Activated naive CD4-positive, alpha-beta T cell treated with anti-CD3 and anti-CD28 coated beads, Interleukin-2, amount 50 U/mL, for 72 hours (primary cell): Measurements from ENCODE around the gene CAPN8. TPM values are rescaled to one million over a fixed set of nuclear protein-coding genes. Genes with fewer than 3 reads are reported as not detected.
A peak's percentile ranks its signal among the peaks of the same experiment; 100 is the strongest.
"Not testable (repeated sequence)": the region's sequence is repeated elsewhere in the genome, so short reads cannot be mapped to it uniquely, and the experiment has no call there.

Experiments used
- ATAC-seq, 2 donors: fragments of 150-1000 bp; cut with Tn5 transposase; 2 replicates each; pipeline ENCODE4 v1.10.0; 2021; ENCODE audit warnings: mild to moderate bottlenecking in 2 of 2, moderate library complexity in 2 of 2
- DNase-seq, 2 donors: peaks; one replicate each; pipeline ENCODE4 v3.0.0; 2021 to 2022; ENCODE audit warnings: low spot score in 2 of 2
- H3K27ac Mint-ChIP-seq, 2 donors: one replicate each; pipeline ENCODE4 v1.8.0; 2022; ENCODE audit warnings: mild to moderate bottlenecking in 2 of 2, mixed read lengths in 2 of 2
- H3K36me3 Mint-ChIP-seq, 2 donors: one replicate each; pipeline ENCODE4 v1.8.0; 2022; ENCODE audit warnings: mixed read lengths in 2 of 2
- H3K9me3 Mint-ChIP-seq, 2 donors: one replicate each; pipeline ENCODE4 v1.8.0; 2022; ENCODE audit warnings: mixed read lengths in 2 of 2
- total RNA-seq, 2 donors: library from RNA; stranded (reverse); gene quantifications; one replicate each; pipeline ENCODE4 v1.2.3, GENCODE V29; 2022

Gene CAPN8
- total RNA-seq, 2 donors from 2014 or later, result not detected

DNA sequence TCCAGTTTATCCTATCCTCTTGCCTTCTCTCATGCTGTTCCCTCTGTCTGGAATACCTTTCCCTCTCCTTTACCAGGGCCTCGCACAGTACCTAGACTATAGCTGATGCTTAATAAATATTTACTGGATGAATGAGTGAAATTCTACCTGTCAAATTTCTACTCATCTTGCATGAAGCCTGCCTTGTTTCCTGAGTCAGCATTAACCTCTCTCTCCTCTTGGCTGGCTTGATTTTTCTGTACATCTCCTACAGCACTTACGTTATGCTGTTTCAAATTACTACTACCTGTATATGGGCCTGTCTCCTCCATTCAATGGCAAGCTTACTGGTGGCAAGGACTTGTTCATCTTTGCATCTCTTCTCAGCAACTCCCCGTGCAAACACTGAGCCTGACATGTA, 130.8 kb downstream of the CAPN8 start:
- Mint-ChIP-seq H3K27ac (no peak overlapping the region), H3K9me3 (no peaks in the 10 kb centered on the region), H3K36me3 (no peaks in the 10 kb centered on the region)
- ATAC-seq (no peak), DNase-seq (no peak)

DNA sequence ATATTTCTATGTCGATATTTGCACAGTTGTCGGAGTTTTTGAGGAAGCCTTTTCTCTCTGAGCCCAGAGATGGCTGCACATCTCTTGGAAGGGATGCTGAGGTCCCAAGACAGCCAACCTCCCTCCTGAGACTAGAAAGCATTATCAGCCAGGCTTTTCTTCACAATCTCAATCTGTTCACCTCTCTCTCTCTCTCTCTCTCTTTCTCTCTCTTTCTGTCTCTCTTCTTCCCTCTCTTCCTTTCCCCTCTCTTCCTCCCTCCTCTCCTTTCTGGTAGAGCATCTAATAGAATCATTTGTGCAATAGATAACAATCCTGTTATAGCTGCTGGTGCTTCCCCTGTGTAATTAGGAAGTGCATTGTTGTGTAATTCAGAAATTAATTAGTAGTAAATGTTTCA, 131.8 kb downstream of the CAPN8 start:
- ATAC-seq, result no peak
- peaks cover 0 to under 1% of the 10 kb centered on the region in 2 donors for H3K36me3 Mint-ChIP-seq
- H3K9me3 Mint-ChIP-seq, result peaks cover 0 to under 1% of the 10 kb centered on the region in 2 donors
- no peak for DNase-seq
- H3K27ac Mint-ChIP-seq, result no peak overlapping the region

DNA sequence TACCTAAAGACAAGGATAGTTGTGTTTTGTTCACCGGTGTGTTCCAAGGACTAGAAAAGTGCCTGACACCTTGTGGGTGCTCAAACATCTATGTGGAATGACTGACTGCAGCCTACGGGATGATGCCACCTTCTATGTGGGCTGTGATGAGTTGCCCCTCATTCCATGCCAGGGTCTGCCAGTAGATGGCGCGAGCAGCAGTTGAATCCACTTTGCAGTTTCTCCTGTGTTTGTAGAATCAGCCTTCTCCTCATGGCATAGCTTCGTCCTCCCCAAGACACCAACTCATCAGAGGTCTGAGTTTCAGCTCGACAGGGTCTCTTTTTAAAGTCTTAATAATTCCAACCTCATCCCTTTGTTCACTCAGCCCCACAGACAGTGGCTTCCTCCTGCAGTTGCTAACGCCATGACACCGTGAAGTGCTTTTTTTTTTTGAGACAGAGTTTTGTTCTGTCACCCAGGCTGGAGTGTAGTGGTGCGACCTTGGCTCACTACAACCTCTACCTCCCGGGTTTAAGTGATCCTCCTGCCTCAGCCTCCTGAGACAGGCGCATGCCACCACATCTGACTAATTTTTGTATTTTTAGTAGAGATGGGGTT, 133.7 kb downstream of the CAPN8 start:
- Mint-ChIP-seq H3K27ac (peak overlapping the region in 1 of 2 donors; percentile 6), H3K36me3 (peaks cover 0 to 5% of the 10 kb centered on the region in 2 donors), H3K9me3 (peaks cover 0 to 7% of the 10 kb centered on the region in 2 donors)
- DNase-seq (peak in 1 of 2 donors; percentile 60), ATAC-seq (peak; percentile 63 to 66)

DNA sequence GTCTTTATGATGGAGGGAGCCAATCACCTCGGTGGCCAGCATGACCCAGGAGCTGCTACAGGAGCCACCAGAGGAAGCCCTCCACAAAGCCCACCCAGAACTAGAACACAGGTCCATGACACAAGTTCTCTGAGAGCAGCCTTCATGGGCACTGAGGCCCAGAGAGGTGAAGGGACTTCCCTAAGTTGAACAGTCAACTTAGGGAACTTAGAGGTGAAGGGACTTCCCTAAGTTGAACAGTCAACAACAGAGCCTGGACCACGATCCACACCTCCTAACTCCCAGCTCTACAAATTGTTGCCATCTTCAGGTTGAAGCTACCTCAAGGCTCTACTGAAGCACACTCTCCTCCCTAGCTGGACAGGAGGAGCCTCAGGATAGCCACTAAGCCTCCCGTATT, 139.5 kb downstream of the CAPN8 start:
- peak; percentile 68 to 97 for ATAC-seq
- H3K9me3 Mint-ChIP-seq, result peaks cover 0 to 7% of the 10 kb centered on the region in 2 donors

DNA sequence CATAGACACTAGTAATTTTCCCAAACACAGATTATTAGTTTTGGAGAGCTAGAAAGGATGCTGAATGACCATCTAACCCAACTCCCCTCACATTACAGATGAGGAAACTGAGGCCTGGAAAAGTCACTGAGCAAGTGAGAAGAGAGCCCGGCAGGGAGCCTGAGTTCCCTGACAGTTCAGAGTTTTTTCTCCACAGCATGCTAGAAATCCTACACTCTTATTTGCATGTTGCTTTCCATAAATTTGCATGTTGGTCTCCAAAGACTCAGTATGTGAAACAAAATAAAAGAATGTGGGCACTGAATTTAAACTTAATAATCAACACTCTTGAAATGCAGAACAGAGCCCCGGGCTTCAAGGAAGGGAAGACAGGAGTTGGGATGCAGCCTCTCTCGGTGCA, 140.0 kb downstream of the CAPN8 start:
- DNase-seq (no peak), ATAC-seq (no peak)
- Mint-ChIP-seq H3K9me3 (peaks cover 0 to 7% of the 10 kb centered on the region in 2 donors), H3K27ac (no peak overlapping the region), H3K36me3 (peaks cover 0 to 5% of the 10 kb centered on the region in 2 donors)

More for the DNA sequence above, 139.5 kb downstream of the CAPN8 start:
- Mint-ChIP-seq H3K36me3 (peaks cover 0 to 5% of the 10 kb centered on the region in 2 donors), H3K27ac (peak overlapping the region in 1 of 2 donors; percentile 33)
- DNase-seq, result no peak

DNA sequence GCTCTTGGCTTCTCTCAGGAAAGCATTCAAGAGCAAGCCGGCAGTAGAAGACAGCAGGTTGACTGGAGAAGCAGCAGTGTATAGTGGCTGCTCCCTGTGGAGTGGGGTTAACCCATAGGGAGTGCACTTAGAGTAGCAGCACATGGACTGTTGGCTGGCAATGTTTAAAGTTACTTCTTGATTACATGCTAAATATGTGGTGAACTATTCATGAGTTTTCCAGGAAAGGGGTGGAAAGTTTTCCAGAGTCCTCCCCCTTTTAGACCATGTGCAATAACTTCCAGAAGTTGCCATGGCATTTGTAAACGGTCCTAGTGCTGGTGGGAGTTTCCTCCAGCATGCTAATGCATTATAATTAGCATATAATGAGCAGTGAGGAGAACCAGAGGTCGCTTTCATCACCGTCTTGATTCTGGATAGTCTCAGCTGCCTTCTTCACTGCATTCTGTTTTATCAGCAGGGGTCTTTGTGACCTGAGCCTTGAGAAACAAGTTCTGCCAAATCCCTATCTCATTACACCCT, 140.5 kb downstream of the CAPN8 start:
- Mint-ChIP-seq H3K27ac (no peak overlapping the region), H3K36me3 (peaks cover 0 to 5% of the 10 kb centered on the region in 2 donors), H3K9me3 (peaks cover 0 to 7% of the 10 kb centered on the region in 2 donors)
- ATAC-seq (no peak), DNase-seq (no peak)

DNA sequence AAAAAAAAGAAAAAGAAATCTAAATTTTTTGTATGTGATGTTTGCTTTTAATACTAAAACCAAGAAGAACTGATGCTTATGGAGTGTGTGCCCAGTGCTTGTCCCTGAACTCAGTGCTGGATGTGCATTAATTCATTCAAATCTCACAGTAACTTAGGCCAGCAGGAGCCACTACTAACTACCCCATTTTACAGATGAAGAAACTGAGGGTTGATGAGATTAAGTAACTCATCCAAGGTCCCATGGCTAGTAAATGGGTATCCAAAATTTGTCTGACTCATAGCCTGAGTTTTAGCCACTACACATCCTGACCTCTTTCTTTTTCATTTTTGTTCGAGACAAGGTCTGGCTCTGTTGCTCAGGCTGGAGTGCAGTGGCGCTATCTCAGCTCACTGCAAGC, 144.4 kb downstream of the CAPN8 start:
- DNase-seq (no peak), ATAC-seq (no peak)
- Mint-ChIP-seq H3K9me3 (no peaks in the 10 kb centered on the region), H3K36me3 (peaks cover 0 to 4% of the 10 kb centered on the region in 2 donors), H3K27ac (no peak overlapping the region)

DNA sequence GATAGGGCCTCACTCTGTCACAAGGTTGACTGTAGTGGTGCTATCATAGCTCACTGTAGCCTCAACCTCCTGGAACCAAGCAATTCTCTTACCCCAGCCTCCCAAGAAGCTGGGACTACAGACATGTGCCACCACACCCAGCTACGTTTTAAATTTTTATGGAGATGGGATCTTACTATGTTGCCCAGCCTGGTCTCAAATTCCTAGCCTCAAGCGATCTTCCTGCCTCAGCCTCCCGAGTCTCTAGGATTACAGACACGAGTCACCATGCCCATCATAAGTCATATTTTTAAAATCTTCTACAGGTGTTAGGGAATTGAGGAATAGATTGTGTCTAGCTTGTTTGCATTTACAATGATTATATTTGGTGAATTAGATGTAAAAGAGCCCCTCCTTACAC, 145.3 kb downstream of the CAPN8 start:
- Mint-ChIP-seq H3K36me3 (peaks cover 0 to 4% of the 10 kb centered on the region in 2 donors), H3K9me3 (no peaks in the 10 kb centered on the region), H3K27ac (no peak overlapping the region)
- ATAC-seq, result no peak
- no peak for DNase-seq

DNA sequence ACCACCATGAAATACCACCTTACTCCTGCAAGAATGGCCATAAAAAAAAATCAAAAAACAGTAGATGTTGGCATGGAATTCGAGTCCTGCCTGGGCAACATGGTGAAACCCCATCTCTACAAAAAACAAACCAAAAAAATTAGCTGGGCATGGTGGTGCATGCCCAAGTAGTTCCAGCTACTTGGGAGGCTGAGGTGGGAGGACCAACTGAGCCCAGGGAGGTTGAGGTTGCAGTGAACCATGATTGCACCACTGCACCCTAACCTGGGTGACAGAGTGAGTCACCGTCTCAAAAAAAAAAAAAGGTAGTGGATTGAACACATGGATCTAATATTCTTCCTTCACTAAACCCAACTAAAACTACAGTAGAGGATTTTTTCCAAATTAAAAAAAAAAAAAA, 146.4 kb downstream of the CAPN8 start:
- H3K27ac Mint-ChIP-seq, result no peak overlapping the region
- peaks cover 0 to 4% of the 10 kb centered on the region in 2 donors for H3K36me3 Mint-ChIP-seq
- H3K9me3 Mint-ChIP-seq, result no peaks in the 10 kb centered on the region
- ATAC-seq (no peak), DNase-seq (no peak)

DNA sequence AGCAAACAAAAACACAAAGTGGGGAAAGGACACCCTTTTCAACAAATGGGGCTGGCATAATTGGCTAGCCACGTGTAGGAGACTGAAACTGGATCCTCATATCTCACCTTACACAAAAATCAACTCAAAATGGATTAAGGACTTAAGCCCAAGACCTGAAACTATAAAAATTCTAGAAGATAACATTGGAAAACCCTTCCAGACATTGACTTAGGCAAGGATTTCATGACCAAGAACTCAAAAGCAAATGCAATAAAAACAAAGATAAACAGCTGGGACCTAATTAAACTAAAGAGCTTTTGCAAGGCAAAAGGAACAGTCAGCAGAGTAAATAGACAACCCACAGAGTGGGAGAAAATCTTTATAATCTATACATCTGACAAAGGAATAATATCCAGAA, 146.9 kb downstream of the CAPN8 start:
- DNase-seq, H3K36me3 Mint-ChIP-seq, H3K27ac Mint-ChIP-seq, H3K9me3 Mint-ChIP-seq, ATAC-seq: not testable (repeated sequence)

DNA sequence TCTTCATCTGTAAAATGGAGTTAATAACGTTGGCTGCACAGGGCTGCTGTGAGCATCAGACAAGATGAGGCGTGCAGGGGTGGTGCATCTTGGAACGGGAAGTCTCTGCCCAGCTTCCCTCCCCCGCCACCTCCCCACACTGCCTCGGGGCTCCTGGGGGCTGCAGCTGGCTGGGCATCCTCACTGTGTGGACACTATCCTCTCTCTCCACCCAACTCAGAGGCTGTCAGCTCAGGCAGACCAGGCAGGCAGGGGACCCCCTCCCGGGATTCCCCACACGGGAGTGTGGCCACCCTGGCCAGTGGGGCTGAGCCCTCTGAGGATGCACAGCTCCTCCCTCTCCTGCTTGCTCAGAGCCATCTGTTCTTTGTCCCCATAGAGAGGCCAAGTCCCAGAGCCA, 149.6 kb downstream of the CAPN8 start:
- DNase-seq (no peak), ATAC-seq (peak; percentile 20 to 41)
- Mint-ChIP-seq H3K9me3 (no peaks in the 10 kb centered on the region), H3K27ac (peak overlapping the region; percentile 77 to 89), H3K36me3 (peaks cover 4 to 6% of the 10 kb centered on the region in 2 donors)

DNA sequence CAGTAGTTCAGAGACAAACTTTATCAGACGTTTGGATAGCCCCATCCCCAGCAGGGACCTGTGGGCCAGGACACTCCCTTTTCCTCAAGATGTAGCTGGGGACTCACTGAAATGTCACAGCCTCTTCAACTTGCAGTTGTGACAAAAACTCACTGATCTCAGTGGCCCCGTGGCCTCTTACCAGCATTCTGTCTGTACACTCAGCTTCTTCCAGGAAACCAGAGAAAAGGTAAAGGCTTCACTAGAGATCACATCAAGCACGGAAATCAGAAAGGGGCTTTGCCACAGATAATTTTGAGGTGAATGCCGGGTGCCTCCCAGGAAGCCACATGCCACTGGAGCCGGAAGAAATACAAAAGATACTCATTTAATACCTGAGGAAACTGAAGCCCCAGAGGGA, 150.1 kb downstream of the CAPN8 start:
- Mint-ChIP-seq H3K36me3 (peaks cover 4 to 11% of the 10 kb centered on the region in 2 donors), H3K9me3 (peaks cover 0 to 4% of the 10 kb centered on the region in 2 donors), H3K27ac (peak overlapping the region; percentile 55 to 89)
- no peak for DNase-seq
- peak; percentile 65 to 85 for ATAC-seq

DNA sequence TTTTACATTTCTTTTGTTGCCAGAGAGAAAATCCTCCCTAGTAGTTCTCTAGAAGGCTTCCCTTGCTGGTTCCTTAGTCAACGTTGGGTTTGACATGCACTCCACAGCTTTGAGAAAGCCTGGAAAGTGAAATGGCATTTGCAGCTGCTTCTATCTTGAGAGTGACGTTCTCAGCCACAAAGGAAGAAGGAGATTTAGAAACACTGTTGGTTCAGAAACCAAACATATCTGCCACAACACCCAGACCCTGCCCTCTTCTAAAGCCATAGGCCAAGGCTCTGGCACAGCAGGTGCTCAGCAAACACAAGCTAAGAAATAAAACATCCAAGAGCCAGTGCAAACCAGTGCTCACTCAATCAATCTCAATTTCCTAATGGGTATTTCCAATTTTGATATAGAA, 150.9 kb downstream of the CAPN8 start:
- DNase-seq (no peak), ATAC-seq (peak in 1 of 2 donors; percentile 44)
- H3K9me3 Mint-ChIP-seq, result peaks cover 0 to 9% of the 10 kb centered on the region in 2 donors
- H3K36me3 Mint-ChIP-seq, result peaks cover 4 to 17% of the 10 kb centered on the region in 2 donors
- H3K27ac Mint-ChIP-seq, result peak overlapping the region; percentile 55 to 89

DNA sequence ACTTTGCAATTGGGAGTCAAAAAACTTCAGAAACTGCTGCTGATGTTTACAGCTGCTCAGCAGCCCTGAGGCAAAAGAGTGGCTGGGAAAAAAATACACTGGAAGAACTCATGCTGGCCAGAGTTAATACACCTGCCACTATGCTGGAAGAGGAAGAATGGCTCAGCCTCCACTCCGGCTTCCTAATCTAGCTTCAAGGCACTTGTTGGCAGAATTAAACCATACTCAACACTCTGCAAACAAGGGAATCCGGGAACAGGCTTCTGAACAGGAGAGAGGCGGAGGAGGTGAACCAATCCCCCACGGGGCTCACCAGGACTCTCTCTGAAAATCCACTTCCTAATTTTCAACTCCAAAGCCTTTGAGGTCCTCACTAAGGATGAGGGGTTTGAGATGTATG, 152.2 kb downstream of the CAPN8 start:
- ATAC-seq (no peak), DNase-seq (no peak)
- Mint-ChIP-seq H3K36me3 (peaks cover 0 to 17% of the 10 kb centered on the region in 2 donors), H3K9me3 (peaks cover 0 to 9% of the 10 kb centered on the region in 2 donors), H3K27ac (peak overlapping the region in 1 of 2 donors; percentile 42)

DNA sequence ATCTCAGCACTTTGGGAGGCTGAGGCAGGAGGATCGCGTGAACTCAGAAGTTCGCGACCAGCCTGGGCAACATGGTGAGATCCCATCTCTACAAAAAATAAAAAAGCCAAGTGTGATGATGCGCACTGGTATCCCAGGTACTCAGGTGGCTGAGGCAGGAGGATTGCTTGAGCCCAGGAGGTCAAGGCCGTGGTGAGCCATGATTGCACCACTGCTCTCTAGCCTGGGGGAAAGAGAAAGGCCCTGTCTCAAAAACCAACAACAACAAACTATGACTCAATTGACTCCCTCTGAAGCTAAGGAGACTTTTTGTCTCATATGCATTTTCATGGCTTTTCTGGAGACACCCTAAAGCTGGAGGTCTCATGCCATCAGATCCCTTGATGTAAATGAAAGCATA, 153.4 kb downstream of the CAPN8 start:
- H3K27ac Mint-ChIP-seq, result peak overlapping the region in 1 of 2 donors; percentile 42
- peaks cover 0 to 9% of the 10 kb centered on the region in 2 donors for H3K9me3 Mint-ChIP-seq
- DNase-seq (no peak), ATAC-seq (peak in 1 of 2 donors; percentile 6)
- H3K36me3 Mint-ChIP-seq, result peaks cover 0 to 17% of the 10 kb centered on the region in 2 donors

DNA sequence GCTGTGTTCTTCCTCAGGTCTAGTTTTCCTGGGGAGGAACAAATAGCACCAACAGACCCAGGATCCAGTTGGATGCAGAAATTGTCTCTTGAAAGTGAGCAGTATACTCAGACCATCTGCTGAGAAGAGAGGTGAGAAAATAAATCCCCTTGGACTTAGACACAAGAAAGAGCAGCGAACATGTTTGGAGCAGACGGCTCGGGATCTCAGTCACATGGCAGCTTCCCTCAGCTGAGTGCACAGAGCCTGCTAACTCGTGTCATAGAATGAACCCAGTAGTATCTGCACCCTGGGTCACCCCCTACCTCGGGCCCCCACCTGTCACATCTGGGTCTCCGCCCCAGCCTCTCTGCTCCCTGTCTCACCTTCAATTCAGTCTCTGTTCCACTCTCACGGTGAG, 156.7 kb downstream of the CAPN8 start:
- Mint-ChIP-seq H3K36me3 (peaks cover 0 to 17% of the 10 kb centered on the region in 2 donors), H3K9me3 (peaks cover 0 to 9% of the 10 kb centered on the region in 2 donors), H3K27ac (peak overlapping the region in 1 of 2 donors; percentile 33)
- DNase-seq (no peak), ATAC-seq (no peak)

DNA sequence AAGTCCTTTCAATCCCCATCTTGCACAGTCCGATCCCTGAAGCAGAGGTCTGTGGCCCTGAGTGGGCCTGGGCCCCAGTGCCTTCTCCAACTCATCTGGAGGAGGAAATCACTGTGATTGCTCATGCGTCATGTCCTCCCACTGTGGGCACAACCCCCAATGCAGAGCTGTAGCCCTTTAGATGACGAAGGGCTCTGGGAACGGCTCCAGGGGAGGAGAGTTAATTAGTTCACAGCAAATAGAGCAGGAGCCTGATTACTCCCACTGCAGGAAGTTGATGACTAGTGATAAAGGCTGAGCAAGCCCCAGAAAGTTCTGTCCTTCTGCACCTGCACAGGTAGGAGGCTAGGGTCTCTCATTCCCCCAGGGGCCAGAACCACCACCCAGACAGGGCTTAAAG, 160.8 kb downstream of the CAPN8 start:
- Mint-ChIP-seq H3K36me3 (no peaks in the 10 kb centered on the region), H3K27ac (no peak overlapping the region), H3K9me3 (no peaks in the 10 kb centered on the region)
- DNase-seq (no peak), ATAC-seq (no peak)

DNA sequence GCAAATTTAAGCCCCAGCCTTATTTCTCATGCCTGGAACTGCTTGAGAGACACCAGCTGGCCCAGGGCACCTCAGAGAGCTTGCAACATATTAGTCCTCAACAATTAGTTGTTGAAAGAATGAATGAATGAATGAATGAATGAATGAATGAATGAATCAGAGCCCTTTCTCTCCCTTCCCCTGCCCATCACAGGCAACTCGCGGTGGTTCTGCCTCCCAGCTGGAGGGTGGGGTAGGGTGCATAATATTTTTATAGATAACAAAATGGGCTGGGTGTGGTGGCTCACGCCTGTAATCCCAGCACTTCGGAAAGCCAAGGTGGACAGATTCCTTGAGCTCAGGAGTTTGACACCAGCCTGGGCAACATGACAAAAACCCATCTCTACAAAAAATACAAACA, 162.2 kb downstream of the CAPN8 start:
- Mint-ChIP-seq H3K36me3 (no peaks in the 10 kb centered on the region), H3K9me3 (no peaks in the 10 kb centered on the region), H3K27ac (peak overlapping the region in 1 of 2 donors; percentile 57)
- no peak for DNase-seq
- no peak for ATAC-seq
